K562 (cell line): ENCODE results near the gene RBM4B. TPM values are rescaled to one million over a fixed set of nuclear protein-coding genes. Genes with fewer than 3 reads are reported as not detected.

Source experiments
- E2F4 ChIP-seq: sonication (generic); formaldehyde crosslinking; IDR thresholded peaks from 2 replicates; pipeline ENCODE4 v1.8.0; 2022; ENCODE audit warnings: mild to moderate bottlenecking, low read depth, missing genetic modification reagents
- MGA ChIP-seq: fragments of 450-650 bp; IDR thresholded peaks from 2 replicates; pipeline ENCODE4 v1.6.1; 2016; ENCODE audit warnings: mild to moderate bottlenecking, moderate library complexity
- NKRF ChIP-seq: fragments of 450-650 bp; IDR thresholded peaks from 2 replicates; pipeline ENCODE4 v1.6.1; 2016; ENCODE audit warnings: borderline replicate concordance
- PREB ChIP-seq: sonication (generic); formaldehyde crosslinking; IDR thresholded peaks from 2 replicates; pipeline ENCODE4 v1.8.1; 2023; ENCODE audit warnings: mild to moderate bottlenecking, missing genetic modification reagents
- SOX6 ChIP-seq: fragments of 450-650 bp; IDR thresholded peaks from 2 replicates; pipeline ENCODE4 v1.6.1; 2014; ENCODE audit warnings: mild to moderate bottlenecking
- polyA plus RNA-seq, 8 experiments: library from polyadenylated mRNA; depleted of rRNA in 4 of 8; stranded (reverse) in 5 of 8; unstranded in 3 of 8; fragments of >200 nt; fragmentation: Nextera tagmentation in 2 of 8; fragmentation: Illumina TruSeq in 1 of 8; extraction: Ambion mirVana in 2 of 8; extraction: Trizol in 1 of 8; gene quantifications; 2 replicates each; pipeline versions ENCODE4 v1.2.1 to v1.2.3, GENCODE V29; 2011 to 2014; ENCODE audit warnings: inconsistent platforms in 1 of 8, missing spikeins in 1 of 8
- total RNA-seq, 7 experiments: library from RNA; depleted of rRNA in 6 of 7; stranded (reverse); fragments of >200 nt in 6 of 7; fragmentation: Illumina TruSeq in 2 of 7; extraction: Trizol in 2 of 7; gene quantifications; 2 replicates each; pipeline versions ENCODE4 v1.2.1 to v1.2.3, GENCODE V29; 2011 to 2021; ENCODE audit warnings: low replicate concordance in 1 of 7

The RBM4B gene
- total and polyA plus RNA-seq, 9 of the 15 experiments (the other 6 are each of a cell fraction or from before 2014, with no cell fraction given), result 14.6 to 39.9 (median 23.3) TPM

- TF ChIP-seq MGA (no peak), E2F4 (CRISPR knock-in tag) (no peak), NKRF (no peak), SOX6 (no peak), PREB (CRISPR knock-in tag) (no peak)
These were observed 6.2 kb upstream of the RBM4B start (continued) for GRCh38 chr11:66683877-66684276.
